Measurements from ENCODE around the gene TPCN1.

The TPCN1 gene

GRCh38 chr12:113285679-113286610 is 64.7 kb downstream of the TPCN1 start:
- no peak for DNase-seq (ENCODE audit: low read depth, low spot score)

- no peak for DNase-seq (ENCODE audit: low read depth, low spot score)
These were observed 65.4 kb downstream of the TPCN1 start for GRCh38 chr12:113286712-113287111.

GRCh38 chr12:113287146-113287898 is 66.1 kb downstream of the TPCN1 start:
- no peak for DNase-seq (ENCODE audit: low read depth, low spot score)

- DNase-seq (ENCODE audit: low read depth, low spot score): no peak
These were observed 66.6 kb downstream of the TPCN1 start for GRCh38 chr12:113287899-113288282.

GRCh38 chr12:113289361-113289760 is 68.1 kb downstream of the TPCN1 start:
- no peak for DNase-seq (ENCODE audit: low read depth, low spot score)

GRCh38 chr12:113290506-113290905 is 69.2 kb downstream of the TPCN1 start:
- no peak for DNase-seq (ENCODE audit: low read depth, low spot score)

- no peak for DNase-seq (ENCODE audit: low read depth, low spot score)
These were observed 70.3 kb downstream of the TPCN1 start for GRCh38 chr12:113291586-113291985.

GRCh38 chr12:113292091-113292490 is 70.8 kb downstream of the TPCN1 start:
- no peak for DNase-seq (ENCODE audit: low read depth, low spot score)

GRCh38 chr12:113292547-113292946 is 71.3 kb downstream of the TPCN1 start:
- no peak for DNase-seq (ENCODE audit: low read depth, low spot score)

- no peak for DNase-seq (ENCODE audit: low read depth, low spot score)
These were observed 71.8 kb downstream of the TPCN1 start for GRCh38 chr12:113293100-113293499.

- DNase-seq (ENCODE audit: low read depth, low spot score): no peak
These were observed 74.8 kb downstream of the TPCN1 start for GRCh38 chr12:113295886-113296556.

- no peak for DNase-seq (ENCODE audit: low read depth, low spot score)
These were observed 75.4 kb downstream of the TPCN1 start for GRCh38 chr12:113296557-113297213.

- no peak for DNase-seq (ENCODE audit: low read depth, low spot score)
These were observed 75.9 kb downstream of the TPCN1 start for GRCh38 chr12:113297214-113297587.

GRCh38 chr12:113297621-113298471 is 76.6 kb downstream of the TPCN1 start:
- DNase-seq (ENCODE audit: low read depth, low spot score): no peak

GRCh38 chr12:113298472-113298817 is 77.2 kb downstream of the TPCN1 start:
- no peak for DNase-seq (ENCODE audit: low read depth, low spot score)

- DNase-seq (ENCODE audit: low read depth, low spot score): no peak
These were observed 77.7 kb downstream of the TPCN1 start for GRCh38 chr12:113298861-113299545.

GRCh38 chr12:113299619-113300237 is 78.5 kb downstream of the TPCN1 start:
- peak; percentile 13 for DNase-seq (ENCODE audit: low read depth, low spot score)

GRCh38 chr12:113301811-113302210 is 80.5 kb downstream of the TPCN1 start:
- no peak for DNase-seq (ENCODE audit: low read depth, low spot score)

- no peak for DNase-seq (ENCODE audit: low read depth, low spot score)
These were observed 81.2 kb downstream of the TPCN1 start for GRCh38 chr12:113302466-113302865.
